Uterus (tissue), 4 donors: ENCODE measurements around the gene IL17B. TPM values are rescaled to one million over a fixed set of nuclear protein-coding genes. Genes with fewer than 3 reads are reported as not detected.
"Not testable (repeated sequence)": the region's sequence is repeated elsewhere in the genome, so short reads cannot be mapped to it uniquely, and the experiment has no call there.

Source experiments
- DNase-seq, 2 donors: peaks; one replicate each; pipeline ENCODE4 v3.0.0-alpha.2; 2019 to 2020
- H3K27ac ChIP-seq, 2 donors: fragments of 200-600 bp; sonication (generic); 1 replicate in 1 of 2; 2 replicates in 1 of 2; pipeline ENCODE4 v1.5.1; 2016 to 2018
- H3K27me3 ChIP-seq, 2 donors: fragments of 200-600 bp; sonication (generic); one replicate each; pipeline ENCODE4 v1.5.1; 2018 to 2019; ENCODE audit warnings: control low read depth in 1 of 2
- H3K36me3 ChIP-seq, 2 donors: fragments of 200-600 bp; sonication (generic); one replicate each; pipeline ENCODE4 v1.5.1; 2019; ENCODE audit warnings: control low read depth in 1 of 2
- H3K4me1 ChIP-seq, 2 donors: fragments of 200-600 bp; sonication (generic); one replicate each; pipeline ENCODE4 v1.5.1; 2018 to 2019; ENCODE audit warnings: control low read depth in 1 of 2
- H3K4me3 ChIP-seq, 2 donors: fragments of 200-600 bp; sonication (generic); 1 replicate in 1 of 2; 2 replicates in 1 of 2; pipeline ENCODE4 v1.5.1; 2018 to 2019; ENCODE audit warnings: mild to moderate bottlenecking in 1 of 2
- H3K9me3 ChIP-seq, 2 donors: fragments of 200-600 bp; sonication (generic); one replicate each; pipeline ENCODE4 v1.5.1; 2019; ENCODE audit warnings: control low read depth in 1 of 2
- CTCF ChIP-seq, 4 experiments: fragments of 200-600 bp in 2 of 4; fragments of 450-650 bp in 2 of 4; sonication (generic) in 2 of 4; IDR thresholded peaks; one replicate each; pipeline ENCODE4 v1.5.1; 2016 to 2019; ENCODE audit warnings: antibody characterized with exemption in 4 of 4, mild to moderate bottlenecking in 2 of 4, moderate library complexity in 1 of 4
- POLR2A ChIP-seq, 2 donors: fragments of 450-650 bp; IDR thresholded peaks; one replicate each; pipeline ENCODE4 v1.6.1; 2016; ENCODE audit warnings: antibody characterized with exemption in 2 of 2, mild to moderate bottlenecking in 1 of 2, moderate library complexity in 1 of 2
- intact Hi-C: fragments of 100-400 bp; cut with DNase I; formaldehyde crosslinking; loops from one replicate; pipeline ENCODE4 v1.15.1; 2023; ENCODE audit warnings: low total_unique reads
- total RNA-seq, 4 donors: library from RNA; depleted of rRNA in 3 of 4; stranded (reverse); fragments of >200 nt in 3 of 4; gene quantifications; one replicate each; pipeline versions ENCODE4 v1.1.0 to v1.2.4, GENCODE V29; 2014 to 2023
- donor health status: DM: yes; HTN: yes; CAD: no.

Gene IL17B
- total RNA-seq, 4 donors from 2014 or later: 1.6 to 2.3 TPM; not detected in 2

GRCh38 chr5:149403923-149404745 lies 25.0 kb upstream of the IL17B start:
- Histone ChIP-seq H3K4me3 (no peak overlapping the region), H3K9me3 (no peaks in the 10 kb centered on the region), H3K36me3 (no peaks in the 10 kb centered on the region), H3K4me1 (peaks cover 13 to 20% of the 10 kb centered on the region in 2 donors), H3K27ac (peak overlapping the region; percentile 99), H3K27me3 (no peaks in the 10 kb centered on the region)
- DNase-seq: peak in 1 of 2 donors; percentile 44
- TF ChIP-seq CTCF (IDR thresholded peaks at IDR 0.05) (no peak), POLR2A (IDR thresholded peaks at IDR 0.05) (no peak)
- intact Hi-C loops: no loop called here

GRCh38 chr5:149402291-149402690 lies 23.2 kb upstream of the IL17B start:
- Histone ChIP-seq H3K4me1 (peaks cover 13 to 20% of the 10 kb centered on the region in 2 donors), H3K27ac (peak overlapping the region in 1 of 2 donors; percentile 29), H3K4me3 (no peak overlapping the region), H3K27me3 (no peaks in the 10 kb centered on the region), H3K36me3 (no peaks in the 10 kb centered on the region), H3K9me3 (no peaks in the 10 kb centered on the region)
- TF ChIP-seq CTCF (IDR thresholded peaks at IDR 0.05) (no peak), POLR2A (IDR thresholded peaks at IDR 0.05) (no peak)
- intact Hi-C loops: no loop called here
- DNase-seq: no peak

DNA sequence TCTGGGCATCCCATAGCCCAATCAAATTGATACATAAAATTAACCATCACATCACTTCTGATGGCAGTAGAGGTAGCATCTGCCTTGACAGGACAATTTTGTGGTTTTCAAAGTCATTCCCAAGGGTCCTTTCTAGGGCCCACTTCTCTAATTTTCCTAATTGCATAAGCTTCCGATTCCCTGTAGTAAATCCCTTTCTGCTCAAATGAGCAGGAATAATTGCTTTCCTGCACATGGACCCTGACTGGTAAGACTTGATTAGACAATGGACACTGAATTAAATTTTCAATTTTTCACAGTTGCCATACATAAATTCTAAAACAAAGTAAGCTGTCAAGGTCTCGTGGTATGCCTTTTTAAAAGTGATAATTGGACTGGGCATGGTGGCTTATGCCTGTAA lies 22.0 kb upstream of the IL17B start:
- Histone ChIP-seq H3K36me3 (no peaks in the 10 kb centered on the region), H3K9me3 (no peaks in the 10 kb centered on the region), H3K27ac (peak overlapping the region in 1 of 2 donors; percentile 75), H3K4me1 (peaks cover 13 to 20% of the 10 kb centered on the region in 2 donors), H3K4me3 (no peak overlapping the region), H3K27me3 (no peaks in the 10 kb centered on the region)
- intact Hi-C loops: no loop called here
- DNase-seq: no peak
- TF ChIP-seq POLR2A (IDR thresholded peaks at IDR 0.05): no peak
- TF ChIP-seq CTCF (IDR thresholded peaks at IDR 0.05): no peak

DNA sequence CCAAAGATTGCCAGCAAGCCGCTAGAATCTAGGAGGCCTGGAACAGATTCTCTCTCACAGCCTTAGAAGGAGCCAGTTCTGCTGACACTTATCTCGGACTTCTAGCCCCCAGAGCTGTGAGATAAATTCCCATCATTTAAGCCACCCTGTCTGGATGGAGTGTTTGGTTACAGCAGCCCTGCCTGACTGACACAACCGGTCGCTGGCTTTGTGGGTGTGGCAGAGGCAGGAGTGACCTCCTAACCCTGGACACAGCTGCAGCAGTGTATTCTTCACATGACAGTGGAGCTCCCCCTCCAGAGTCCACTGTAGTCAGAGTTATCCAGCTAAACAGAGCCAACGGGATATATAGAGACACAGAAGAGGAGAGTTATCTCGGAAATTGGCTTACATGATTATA lies 21.2 kb upstream of the IL17B start:
- H3K4me3 ChIP-seq: no peak overlapping the region
- peak overlapping the region; percentile 72 to 75 for H3K27ac ChIP-seq
- peaks cover 9 to 16% of the 10 kb centered on the region in 2 donors for H3K4me1 ChIP-seq
- no peaks in the 10 kb centered on the region for H3K9me3 ChIP-seq
- no peak for TF ChIP-seq CTCF (IDR thresholded peaks at IDR 0.05)
- no peak for TF ChIP-seq POLR2A (IDR thresholded peaks at IDR 0.05)
- no peaks in the 10 kb centered on the region for H3K27me3 ChIP-seq
- H3K36me3 ChIP-seq: no peaks in the 10 kb centered on the region
- DNase-seq: no peak
- intact Hi-C loops: no loop called here

GRCh38 chr5:149399775-149400174 lies 20.7 kb upstream of the IL17B start:
- peak overlapping the region; percentile 72 to 75 for H3K27ac ChIP-seq
- no peaks in the 10 kb centered on the region for H3K9me3 ChIP-seq
- no peaks in the 10 kb centered on the region for H3K36me3 ChIP-seq
- no peak for TF ChIP-seq POLR2A (IDR thresholded peaks at IDR 0.05)
- no peak for TF ChIP-seq CTCF (IDR thresholded peaks at IDR 0.05)
- DNase-seq: no peak
- H3K27me3 ChIP-seq: no peaks in the 10 kb centered on the region
- no peak overlapping the region for H3K4me3 ChIP-seq
- peaks cover 4 to 11% of the 10 kb centered on the region in 2 donors for H3K4me1 ChIP-seq
- intact Hi-C loops: no loop called here

GRCh38 chr5:149398747-149399266 lies 19.7 kb upstream of the IL17B start:
- not testable (repeated sequence) for H3K4me1 ChIP-seq, DNase-seq, H3K9me3 ChIP-seq

More at GRCh38 chr5:149398747-149399266, 19.7 kb upstream of the IL17B start:
- H3K36me3 ChIP-seq, H3K4me3 ChIP-seq, intact Hi-C loops, H3K27me3 ChIP-seq: not testable (repeated sequence)
- H3K27ac ChIP-seq: peak overlapping the region in 1 of 2 donors; percentile 51
